Panc1 (cell line): ENCODE results near the gene TMEM132C. TPM values are rescaled to one million over a fixed set of nuclear protein-coding genes. Genes with fewer than 3 reads are reported as not detected.

ENCODE experiments used
- ATAC-seq: fragments of 200-7000 bp; cut with Tn5 transposase; 2 replicates; pipeline ENCODE4 v1.9.1; 2020; ENCODE audit warnings: mild to moderate bottlenecking, moderate library complexity
- BruUV-seq: library from RNA; stranded (reverse); fragments of 400-500 nt; replicated peaks from 2 replicates; lab custom pipeline; 2021; lab: Mats Ljungman, UMichigan
- CTCF ChIA-PET: fragments of 300-600 bp; sonication (Branson Sonifier 250); formaldehyde crosslinking; loops from one replicate; lab custom pipeline; 2022; ENCODE audit warnings: antibody characterized with exemption; lab: Charles Lee
- POLR2A ChIA-PET: fragments of 300-600 bp; sonication (Branson Sonifier 250); formaldehyde crosslinking; loops from one replicate; lab custom pipeline; 2022; ENCODE audit warnings: antibody characterized with exemption; lab: Charles Lee
- DNase-seq: peaks from one replicate; pipeline ENCODE4 v3.0.0-alpha.2; 2010; ENCODE audit warnings: low read depth, low spot score
- H3K27ac ChIP-seq: 2 replicates; pipeline ENCODE4 v1.5.1; 2011; ENCODE audit warnings: mild to moderate bottlenecking, low read length, inconsistent platforms
- H3K27me3 ChIP-seq: fragments of 200-500 bp; sonication (Bioruptor generic); 2 replicates; pipeline ENCODE4 v1.6.0; 2014; ENCODE audit warnings: low read length, inconsistent platforms; ENCODE audit not compliant: control insufficient read depth, insufficient read depth
- H3K36me3 ChIP-seq: fragments of 200-500 bp; sonication (Bioruptor generic); 2 replicates; pipeline ENCODE4 v1.5.1; 2014; ENCODE audit warnings: inconsistent platforms, mild to moderate bottlenecking, low read length, moderate library complexity; ENCODE audit not compliant: control insufficient read depth, insufficient read depth
- H3K4me1 ChIP-seq: 2 replicates; pipeline ENCODE4 v1.5.1; 2011; ENCODE audit warnings: inconsistent platforms, mild to moderate bottlenecking, low read length, moderate library complexity; ENCODE audit not compliant: control insufficient read depth, insufficient read depth
- H3K4me3 ChIP-seq, 2 experiments: 2 replicates each; pipeline ENCODE4 v1.5.1; 2011 to 2012; ENCODE audit warnings: low read depth in 2 of 2, low read length in 2 of 2, mild to moderate bottlenecking in 2 of 2, inconsistent platforms in 1 of 2, moderate library complexity in 1 of 2
- H3K9me3 ChIP-seq: fragments of 200-500 bp; sonication (Bioruptor generic); 2 replicates; pipeline ENCODE4 v1.5.1; 2014; ENCODE audit warnings: low read depth, mild to moderate bottlenecking, inconsistent platforms, low read length, moderate library complexity; ENCODE audit not compliant: control insufficient read depth, insufficient read depth
- CTCF ChIP-seq: fragments of 450-650 bp; IDR thresholded peaks from 2 replicates; pipeline ENCODE4 v1.5.1; 2017; ENCODE audit warnings: mild to moderate bottlenecking
- POLR2AphosphoS5 ChIP-seq: IDR thresholded peaks from 2 replicates; pipeline ENCODE4 v1.6.1; 2012; ENCODE audit warnings: mild to moderate bottlenecking, low read depth, low read length, moderate library complexity
- REST ChIP-seq, 2 experiments: IDR thresholded peaks; 2 replicates each; pipeline ENCODE4 v1.6.1; 2011 to 2012; ENCODE audit warnings: low read depth in 2 of 2, control low read depth in 1 of 2, low read length in 1 of 2, mild to moderate bottlenecking in 1 of 2, moderate library complexity in 1 of 2; ENCODE audit not compliant: insufficient read depth in 1 of 2
- SIN3A ChIP-seq: IDR thresholded peaks from 2 replicates; pipeline ENCODE4 v1.6.1; 2012; ENCODE audit warnings: low read depth, mild to moderate bottlenecking, low read length, moderate library complexity, borderline replicate concordance; ENCODE audit not compliant: insufficient read depth
- TCF7L2 ChIP-seq: IDR thresholded peaks from 2 replicates; pipeline ENCODE4 v1.6.1; 2011; ENCODE audit warnings: mild to moderate bottlenecking, low read depth, low read length, inconsistent platforms
- in situ Hi-C: cut with HindIII; loops from 2 replicates; pipeline ENCODE4 v1.10.0; 2016; ENCODE audit warnings: low sequenced_read_pairs, low pct_unique_long_range_greater_than_20kb
- intact Hi-C: fragments of 100-400 bp; cut with micrococcal nuclease; formaldehyde crosslinking; loops from one replicate; pipeline ENCODE4 v1.10.0; 2022; ENCODE audit not compliant: unreplicated experiment
- total RNA-seq: library from RNA; stranded (reverse); gene quantifications from one replicate; pipeline ENCODE4 v1.2.1, GENCODE V29; 2021; ENCODE audit not compliant: unreplicated experiment

The TMEM132C gene
- total RNA-seq, 1 experiment from 2014 or later = not detected

- in situ Hi-C loops = no loop called here
- no peaks in the 10 kb centered on the region for H3K27me3 ChIP-seq
- POLR2A ChIA-PET = no interaction called here
- ATAC-seq (no peak), DNase-seq (no peak)
- no peaks in the 10 kb centered on the region for H3K9me3 ChIP-seq
- H3K4me1 ChIP-seq = no peaks in the 10 kb centered on the region
- intact Hi-C loops = no loop called here
- BruUV-seq = no TSS peak
- no peak overlapping the region for H3K27ac ChIP-seq
- H3K4me3 ChIP-seq = no peak overlapping the region
- no peaks in the 10 kb centered on the region for H3K36me3 ChIP-seq
- TF ChIP-seq TCF7L2 (no peak), REST (IDR thresholded peaks at IDR 0.05; ENCODE audit: insufficient read depth in 1 of 2, low read depth in 2 of 2, low read length in 1 of 2) (no peak), POLR2AphosphoS5 (no peak), SIN3A (no peak), CTCF (no peak)
- CTCF ChIA-PET = no interaction called here
Observed at GRCh38 chr12:128543460-128543859, 276.5 kb downstream of the TMEM132C start.

- ATAC-seq (no peak), DNase-seq (no peak)
- no peak overlapping the region for H3K27ac ChIP-seq
- intact Hi-C loops (no loop called here), in situ Hi-C loops (no loop called here)
- ChIA-PET POLR2A (no interaction called here), CTCF (no interaction called here)
- H3K36me3 ChIP-seq = no peaks in the 10 kb centered on the region
- H3K4me1 ChIP-seq = no peaks in the 10 kb centered on the region
- TF ChIP-seq SIN3A (no peak), REST (IDR thresholded peaks at IDR 0.05; ENCODE audit: insufficient read depth in 1 of 2, low read depth in 2 of 2, low read length in 1 of 2) (no peak), POLR2AphosphoS5 (no peak), TCF7L2 (no peak), CTCF (no peak)
- H3K9me3 ChIP-seq = no peaks in the 10 kb centered on the region
- no TSS peak for BruUV-seq
- H3K27me3 ChIP-seq = no peaks in the 10 kb centered on the region
- no peak overlapping the region for H3K4me3 ChIP-seq
Observed at GRCh38 chr12:128543971-128544370, 277.0 kb downstream of the TMEM132C start.
